ENCODE results near the gene VMP1. TPM values are rescaled to one million over a fixed set of nuclear protein-coding genes. Genes with fewer than 3 reads are reported as not detected.

VMP1 gene
- total RNA-seq, 1 donor, result 460 TPM

DNA sequence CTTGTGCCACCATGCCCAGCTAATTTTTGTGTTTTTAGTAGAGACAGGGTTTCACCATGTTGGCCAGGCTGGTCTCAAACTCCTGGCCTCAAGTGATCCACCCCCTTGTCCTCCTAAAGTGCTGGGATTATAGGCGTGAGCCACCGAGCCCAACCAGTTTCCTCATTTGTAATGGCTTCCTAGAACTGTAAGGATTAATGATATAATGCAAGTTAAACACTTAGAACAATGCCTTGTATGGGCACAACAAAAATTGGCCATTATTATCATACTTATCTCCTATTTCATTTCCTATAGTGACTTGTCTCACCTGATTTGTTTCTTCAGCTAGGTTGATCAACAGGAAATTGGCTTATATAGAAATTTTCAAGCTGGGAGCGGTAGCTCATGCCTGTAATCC is 171.2 kb downstream of the VMP1 start:
- Histone ChIP-seq H3K4me1 (ENCODE audit: insufficient read depth, low read length) (peaks cover 8% of the 10 kb centered on the region), H3K9me3 (ENCODE audit: low read depth, low read length) (no peaks in the 10 kb centered on the region), H3K4me3 (ENCODE audit: low read length) (no peak overlapping the region), H3K27me3 (ENCODE audit: insufficient read depth, low read length) (no peaks in the 10 kb centered on the region)

DNA sequence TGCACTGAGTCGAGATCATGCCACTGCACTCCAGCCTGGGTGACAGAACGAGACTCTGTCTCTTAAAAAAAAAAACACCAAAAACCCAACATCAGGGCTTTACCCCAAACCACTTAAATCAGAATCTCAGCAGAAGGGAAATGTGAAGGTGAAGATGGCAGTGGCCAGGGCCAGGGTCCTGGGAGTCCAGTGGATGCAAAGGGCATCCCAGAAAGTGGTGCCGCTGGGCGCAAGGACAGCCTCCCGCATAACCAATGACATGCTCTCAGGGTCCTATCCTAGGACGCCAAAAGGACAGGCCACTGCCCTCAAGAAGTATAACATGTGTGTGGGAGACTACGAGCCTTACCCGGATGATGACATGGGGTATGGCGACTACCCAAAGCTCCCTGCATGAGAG is 177.4 kb downstream of the VMP1 start:
- H3K4me3 ChIP-seq (ENCODE audit: low read length), result no peak overlapping the region
- H3K9me3 ChIP-seq (ENCODE audit: low read depth, low read length), result no peaks in the 10 kb centered on the region
- H3K4me1 ChIP-seq (ENCODE audit: insufficient read depth, low read length), result no peaks in the 10 kb centered on the region
- no peaks in the 10 kb centered on the region for H3K27me3 ChIP-seq (ENCODE audit: insufficient read depth, low read length)

DNA sequence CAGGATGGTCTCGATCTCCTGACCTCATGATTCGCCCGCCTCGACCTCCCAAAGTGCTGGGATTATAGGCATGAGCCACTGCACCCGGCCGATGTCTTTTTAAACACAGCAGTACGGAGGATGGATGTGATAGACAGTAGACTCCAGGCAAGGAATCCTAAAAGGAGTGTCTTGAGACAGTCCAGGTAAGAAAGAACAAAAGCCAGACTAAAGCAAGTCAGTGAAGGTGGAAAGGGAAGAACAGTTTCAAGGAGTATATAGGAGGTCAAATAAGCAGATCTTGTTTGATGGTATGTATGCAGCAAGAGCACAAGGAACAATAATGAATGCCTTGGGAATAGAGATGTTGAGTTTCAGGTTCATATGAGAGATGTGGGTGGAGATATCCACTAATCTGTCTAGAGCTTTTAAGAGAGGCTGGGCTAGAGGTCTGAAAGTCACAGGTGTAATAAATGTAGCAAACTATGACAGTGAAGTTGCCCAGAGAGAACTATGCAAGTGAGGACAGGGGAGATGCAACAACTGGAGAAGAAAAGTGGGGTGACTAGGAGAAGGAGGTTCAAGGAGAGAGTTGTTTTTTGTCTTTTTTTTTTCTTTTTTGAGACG is 180.8 kb downstream of the VMP1 start:
- no peaks in the 10 kb centered on the region for H3K27me3 ChIP-seq (ENCODE audit: insufficient read depth, low read length)
- peaks cover 13% of the 10 kb centered on the region for H3K4me1 ChIP-seq (ENCODE audit: insufficient read depth, low read length)
- no peak overlapping the region for H3K4me3 ChIP-seq (ENCODE audit: low read length)
- no peaks in the 10 kb centered on the region for H3K9me3 ChIP-seq (ENCODE audit: low read depth, low read length)

DNA sequence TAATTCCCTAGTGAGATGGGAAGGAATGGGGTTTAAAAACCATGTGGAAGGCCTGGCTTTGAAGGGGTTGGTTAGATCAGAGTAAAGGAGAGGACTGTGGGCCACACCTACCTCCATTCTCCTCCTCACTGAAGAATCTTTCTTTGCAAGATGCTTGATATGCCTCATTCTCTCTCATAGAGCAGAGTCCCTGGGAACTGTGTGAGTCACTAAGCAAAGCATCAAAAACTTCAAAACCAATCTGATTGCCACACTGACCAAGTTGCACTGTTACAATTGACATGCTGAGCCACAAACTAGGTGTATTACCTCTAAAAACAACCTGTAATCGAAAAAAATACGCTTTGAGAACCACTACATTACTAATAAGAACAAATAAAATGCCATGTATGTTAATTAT is 183.3 kb downstream of the VMP1 start:
- Histone ChIP-seq H3K9me3 (ENCODE audit: low read depth, low read length) (no peaks in the 10 kb centered on the region), H3K4me1 (ENCODE audit: insufficient read depth, low read length) (peaks cover 31% of the 10 kb centered on the region), H3K4me3 (ENCODE audit: low read length) (no peak overlapping the region), H3K27me3 (ENCODE audit: insufficient read depth, low read length) (no peaks in the 10 kb centered on the region)

Other genes with a start within 250 kb of the VMP1 start
- gene DHX40, start 142.0 kb upstream of the VMP1 start, total RNA-seq, result 85.1 TPM
- 112 TPM for gene CLTC, start 87.8 kb upstream of the VMP1 start, total RNA-seq
- 6.9 TPM for gene PTRH2, start 224 bp upstream of the VMP1 start, total RNA-seq
- 6.6 TPM for gene TUBD1, start 185.3 kb downstream of the VMP1 start, total RNA-seq
- 86.8 TPM for gene RPS6KB1, start 185.5 kb downstream of the VMP1 start, total RNA-seq